ENCODE data around the gene ABCB10.

The ABCB10 gene

DNA sequence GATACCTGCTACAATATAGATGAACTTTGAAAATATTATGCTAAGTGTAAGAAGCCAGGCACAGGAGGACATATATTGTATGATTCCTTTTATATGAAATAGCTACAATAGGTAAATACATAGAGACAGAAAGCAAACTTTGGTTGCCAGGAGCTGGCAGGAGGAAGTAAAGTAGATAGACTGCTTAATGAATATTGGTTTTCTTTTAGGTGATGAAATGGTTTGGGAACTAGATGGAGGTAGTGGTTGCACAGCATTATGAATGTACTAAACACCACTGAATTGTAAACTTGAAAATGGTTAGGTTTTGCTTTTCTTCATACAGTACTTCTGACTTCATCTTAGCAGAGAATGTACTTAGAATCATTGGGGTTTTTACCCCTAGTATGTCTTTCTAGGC, 21.5 kb downstream of the ABCB10 start:
- peaks cover 18 to 73% (median 35%) of the 10 kb centered on the region in 4 experiments for H3K36me3 ChIP-seq (ENCODE audit: control insufficient read depth in 4 of 4, insufficient read depth in 4 of 4, low read length in 3 of 4)
- H3K27ac ChIP-seq (ENCODE audit: insufficient read depth in 1 of 2, low read depth in 1 of 2, low read length in 2 of 2, poor library complexity in 1 of 2, severe bottlenecking in 2 of 2) = no peak overlapping the region
- DNase-seq = no peak
- peaks cover 0 to 5% (median 0%) of the 10 kb centered on the region in 4 experiments for H3K4me1 ChIP-seq (ENCODE audit: control extremely low read depth in 1 of 4, control insufficient read depth in 4 of 4, insufficient read depth in 4 of 4, low read length in 3 of 4)
- no peak overlapping the region for H3K4me3 ChIP-seq (ENCODE audit: control insufficient read depth in 1 of 7, extremely low read depth in 1 of 7, insufficient read depth in 4 of 7, low read depth in 2 of 7, low read length in 6 of 7)
- CTCF ChIA-PET = interaction anchor here (0.6 to 1.0 kb wide), 2 partner anchors 10 to 18 kb away, joined by 3 read pairs; no protein-coding TSS in a partner anchor
- no peaks in the 10 kb centered on the region for H3K27me3 ChIP-seq (replicated peaks in 2 of 5; ENCODE audit: control insufficient read depth in 4 of 5, insufficient read depth in 5 of 5, low read length in 4 of 5)
- H3K9me3 ChIP-seq (ENCODE audit: control extremely low read depth in 1 of 5, control insufficient read depth in 4 of 5, insufficient read depth in 2 of 5, low read depth in 1 of 5, low read length in 4 of 5) = no peaks in the 10 kb centered on the region
- POLR2A ChIA-PET = no interaction called here

- no peak for DNase-seq
- CTCF ChIA-PET = interaction anchor here (1.4 kb wide), 1 partner anchor 9 kb away, joined by 7 read pairs; no protein-coding TSS in a partner anchor
- H3K9me3 ChIP-seq (ENCODE audit: control extremely low read depth in 1 of 5, control insufficient read depth in 4 of 5, insufficient read depth in 2 of 5, low read depth in 1 of 5, low read length in 4 of 5) = no peaks in the 10 kb centered on the region
- H3K27ac ChIP-seq (ENCODE audit: insufficient read depth in 1 of 2, low read depth in 1 of 2, low read length in 2 of 2, poor library complexity in 1 of 2, severe bottlenecking in 2 of 2) = no peak overlapping the region
- peaks cover 17 to 76% (median 40%) of the 10 kb centered on the region in 4 experiments for H3K36me3 ChIP-seq (ENCODE audit: control insufficient read depth in 4 of 4, insufficient read depth in 4 of 4, low read length in 3 of 4)
- no peaks in the 10 kb centered on the region for H3K27me3 ChIP-seq (replicated peaks in 2 of 5; ENCODE audit: control insufficient read depth in 4 of 5, insufficient read depth in 5 of 5, low read length in 4 of 5)
- H3K4me1 ChIP-seq (ENCODE audit: control extremely low read depth in 1 of 4, control insufficient read depth in 4 of 4, insufficient read depth in 4 of 4, low read length in 3 of 4) = peaks cover 0 to 5% (median 0%) of the 10 kb centered on the region in 4 experiments
- POLR2A ChIA-PET = interaction anchor here (0.7 kb wide), 1 partner anchor 20 kb away, joined by 3 read pairs; no protein-coding TSS in a partner anchor
- H3K4me3 ChIP-seq (ENCODE audit: control insufficient read depth in 1 of 7, extremely low read depth in 1 of 7, insufficient read depth in 4 of 7, low read depth in 2 of 7, low read length in 6 of 7) = no peak overlapping the region
These were observed 23.3 kb downstream of the ABCB10 start for GRCh38 chr1:229535230-229535629.

DNA sequence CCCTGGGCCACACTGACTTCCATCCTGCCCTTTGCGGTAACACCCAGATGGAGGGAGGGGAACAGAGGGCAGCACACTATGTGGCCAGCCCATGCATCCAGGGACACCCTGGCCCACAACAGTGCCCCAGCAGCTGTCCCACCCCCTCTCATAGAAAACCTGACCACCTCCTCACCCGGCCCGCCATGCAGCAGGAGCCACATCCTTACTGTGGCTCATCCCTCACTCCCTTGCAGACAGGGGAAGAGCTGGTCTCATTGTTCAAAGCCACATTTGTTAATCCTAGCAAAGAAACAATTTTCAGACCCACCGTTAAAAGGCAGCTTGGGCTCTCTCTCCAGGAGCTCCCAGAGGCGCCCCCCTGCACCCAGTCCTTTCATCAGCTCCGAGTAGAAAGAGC, 27.2 kb downstream of the ABCB10 start:
- DNase-seq = no peak
- Histone ChIP-seq H3K27ac (ENCODE audit: insufficient read depth in 1 of 2, low read depth in 1 of 2, low read length in 2 of 2, poor library complexity in 1 of 2, severe bottlenecking in 2 of 2) (no peak overlapping the region), H3K27me3 (replicated peaks in 2 of 5; ENCODE audit: control insufficient read depth in 4 of 5, insufficient read depth in 5 of 5, low read length in 4 of 5) (no peaks in the 10 kb centered on the region), H3K36me3 (ENCODE audit: control insufficient read depth in 4 of 4, insufficient read depth in 4 of 4, low read length in 3 of 4) (peaks cover 13 to 72% (median 42%) of the 10 kb centered on the region in 4 experiments), H3K4me3 (ENCODE audit: control insufficient read depth in 1 of 7, extremely low read depth in 1 of 7, insufficient read depth in 4 of 7, low read depth in 2 of 7, low read length in 6 of 7) (no peak overlapping the region), H3K9me3 (ENCODE audit: control extremely low read depth in 1 of 5, control insufficient read depth in 4 of 5, insufficient read depth in 2 of 5, low read depth in 1 of 5, low read length in 4 of 5) (no peaks in the 10 kb centered on the region), H3K4me1 (ENCODE audit: control extremely low read depth in 1 of 4, control insufficient read depth in 4 of 4, insufficient read depth in 4 of 4, low read length in 3 of 4) (no peaks in the 10 kb centered on the region)
- POLR2A ChIA-PET = no interaction called here
- CTCF ChIA-PET = interaction anchor here (0.6 to 1.6 kb wide), 2 partner anchors 16 to 18 kb away, joined by 3 to 8 read pairs; no protein-coding TSS in a partner anchor
- WGBS (ENCODE audit: insufficient coverage) = 96% methylated on average over 4 of the region's 6 CpGs

DNA sequence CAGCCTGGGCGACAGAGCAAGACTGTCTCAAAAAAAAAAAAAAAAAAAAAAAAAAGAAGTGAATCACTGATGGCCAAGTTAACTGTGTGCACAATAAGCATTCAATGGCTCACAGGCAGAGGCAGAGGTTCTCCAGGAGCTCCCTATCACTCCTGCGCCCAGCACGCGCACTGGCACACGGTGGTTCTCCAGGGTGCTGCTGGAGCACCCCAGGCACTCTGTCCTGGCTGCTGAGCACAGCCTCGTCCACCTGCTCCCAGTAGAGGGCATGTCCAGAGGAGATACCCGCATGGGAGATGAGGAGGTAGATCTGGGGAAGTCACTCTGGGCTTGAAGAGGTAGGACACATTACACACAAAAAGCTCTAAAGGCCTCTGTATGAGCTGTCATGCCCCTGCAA, 28.9 kb downstream of the ABCB10 start:
- 100% methylated on average over 3 of the region's 7 CpGs for WGBS (ENCODE audit: insufficient coverage)
- ChIA-PET CTCF (interaction anchor here (1.2 to 1.6 kb wide), 3 partner anchors 10 to 48 kb away, joined by 3 to 8 read pairs (median 3); no protein-coding TSS in a partner anchor), POLR2A (no interaction called here)
- no peak overlapping the region for H3K27ac ChIP-seq (ENCODE audit: insufficient read depth in 1 of 2, low read depth in 1 of 2, low read length in 2 of 2, poor library complexity in 1 of 2, severe bottlenecking in 2 of 2)
- no peaks in the 10 kb centered on the region for H3K4me1 ChIP-seq (ENCODE audit: control extremely low read depth in 1 of 4, control insufficient read depth in 4 of 4, insufficient read depth in 4 of 4, low read length in 3 of 4)
- DNase-seq = no peak
- no peak overlapping the region for H3K4me3 ChIP-seq (ENCODE audit: control insufficient read depth in 1 of 7, extremely low read depth in 1 of 7, insufficient read depth in 4 of 7, low read depth in 2 of 7, low read length in 6 of 7)
- H3K36me3 ChIP-seq (ENCODE audit: control insufficient read depth in 4 of 4, insufficient read depth in 4 of 4, low read length in 3 of 4) = peaks cover 18 to 72% (median 44%) of the 10 kb centered on the region in 4 experiments
- no peaks in the 10 kb centered on the region for H3K9me3 ChIP-seq (ENCODE audit: control extremely low read depth in 1 of 5, control insufficient read depth in 4 of 5, insufficient read depth in 2 of 5, low read depth in 1 of 5, low read length in 4 of 5)
- no peaks in the 10 kb centered on the region for H3K27me3 ChIP-seq (replicated peaks in 2 of 5; ENCODE audit: control insufficient read depth in 4 of 5, insufficient read depth in 5 of 5, low read length in 4 of 5)

DNA sequence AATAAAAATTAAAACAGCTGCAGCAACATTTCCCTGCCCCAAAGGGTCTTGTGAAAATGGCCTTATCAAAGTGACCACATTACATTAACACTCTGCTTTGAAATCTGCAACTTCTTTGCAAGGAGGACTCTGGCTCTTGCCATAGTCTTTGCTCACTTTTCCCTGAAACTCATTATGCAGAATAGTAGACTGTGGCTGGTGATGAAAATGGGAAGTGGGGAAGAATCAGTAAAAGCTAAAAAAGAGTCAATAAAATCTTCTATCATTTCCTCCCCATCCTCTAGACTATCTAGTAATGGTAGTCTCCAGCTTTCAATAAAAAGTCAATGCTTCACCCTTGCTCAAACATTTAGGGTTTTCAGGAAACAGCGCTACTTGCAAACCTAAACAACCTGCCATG, 31.8 kb downstream of the ABCB10 start:
- CTCF ChIA-PET = interaction anchor here (1.1 to 2.0 kb wide), 3 partner anchors 9 to 11 kb away, joined by 3 to 10 read pairs (median 7); no protein-coding TSS in a partner anchor

DNA sequence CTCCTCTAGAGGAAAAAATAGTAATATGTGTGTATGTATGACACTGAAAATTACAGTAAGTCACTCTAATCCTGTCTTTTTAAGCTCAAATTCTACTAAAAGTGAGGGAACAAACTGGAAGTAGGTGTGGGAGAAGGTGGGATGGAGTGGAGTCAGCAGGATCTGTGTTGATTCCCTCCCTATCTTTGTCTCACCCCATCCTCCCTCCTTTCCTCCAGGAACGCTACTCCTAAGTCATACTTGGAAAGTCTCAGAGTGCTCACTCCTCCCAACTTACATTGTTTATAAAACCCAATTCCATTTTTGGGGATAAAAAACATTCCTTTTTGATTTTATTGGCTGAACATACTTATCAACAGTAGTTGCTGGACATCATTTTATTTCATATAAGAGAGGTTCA, 35.5 kb downstream of the ABCB10 start:
- H3K27me3 ChIP-seq (replicated peaks in 2 of 5; ENCODE audit: control insufficient read depth in 4 of 5, insufficient read depth in 5 of 5, low read length in 4 of 5) = no peaks in the 10 kb centered on the region
- no peak for DNase-seq
- H3K27ac ChIP-seq (ENCODE audit: insufficient read depth in 1 of 2, low read depth in 1 of 2, low read length in 2 of 2, poor library complexity in 1 of 2, severe bottlenecking in 2 of 2) = no peak overlapping the region
- peaks cover 22 to 58% (median 43%) of the 10 kb centered on the region in 4 experiments for H3K36me3 ChIP-seq (ENCODE audit: control insufficient read depth in 4 of 4, insufficient read depth in 4 of 4, low read length in 3 of 4)
- CTCF ChIA-PET = no interaction called here
- POLR2A ChIA-PET = no interaction called here
- WGBS (ENCODE audit: insufficient coverage) = 100% methylated on average over 1 of the region's 1 CpG
- no peaks in the 10 kb centered on the region for H3K4me1 ChIP-seq (ENCODE audit: control extremely low read depth in 1 of 4, control insufficient read depth in 4 of 4, insufficient read depth in 4 of 4, low read length in 3 of 4)
- H3K4me3 ChIP-seq (ENCODE audit: control insufficient read depth in 1 of 7, extremely low read depth in 1 of 7, insufficient read depth in 4 of 7, low read depth in 2 of 7, low read length in 6 of 7) = no peak overlapping the region
- no peaks in the 10 kb centered on the region for H3K9me3 ChIP-seq (ENCODE audit: control extremely low read depth in 1 of 5, control insufficient read depth in 4 of 5, insufficient read depth in 2 of 5, low read depth in 1 of 5, low read length in 4 of 5)

More for the DNA sequence above, 31.8 kb downstream of the ABCB10 start:
- no peak overlapping the region for H3K4me3 ChIP-seq (ENCODE audit: control insufficient read depth in 1 of 7, extremely low read depth in 1 of 7, insufficient read depth in 4 of 7, low read depth in 2 of 7, low read length in 6 of 7)
- H3K36me3 ChIP-seq (ENCODE audit: control insufficient read depth in 4 of 4, insufficient read depth in 4 of 4, low read length in 3 of 4) = peaks cover 20 to 75% (median 57%) of the 10 kb centered on the region in 4 experiments
- no peaks in the 10 kb centered on the region for H3K27me3 ChIP-seq (replicated peaks in 2 of 5; ENCODE audit: control insufficient read depth in 4 of 5, insufficient read depth in 5 of 5, low read length in 4 of 5)
- DNase-seq = no peak
- no peak overlapping the region for H3K27ac ChIP-seq (ENCODE audit: insufficient read depth in 1 of 2, low read depth in 1 of 2, low read length in 2 of 2, poor library complexity in 1 of 2, severe bottlenecking in 2 of 2)
- H3K4me1 ChIP-seq (ENCODE audit: control extremely low read depth in 1 of 4, control insufficient read depth in 4 of 4, insufficient read depth in 4 of 4, low read length in 3 of 4) = no peaks in the 10 kb centered on the region
- no peaks in the 10 kb centered on the region for H3K9me3 ChIP-seq (ENCODE audit: control extremely low read depth in 1 of 5, control insufficient read depth in 4 of 5, insufficient read depth in 2 of 5, low read depth in 1 of 5, low read length in 4 of 5)
- POLR2A ChIA-PET = interaction anchor here (0.6 kb wide), 1 partner anchor 18 kb away, joined by 4 read pairs; no protein-coding TSS in a partner anchor
- 100% methylated on average over 1 of the region's 1 CpG for WGBS (ENCODE audit: insufficient coverage)

- 69% methylated on average over 5 of the region's 8 CpGs for whole genome bisulfite sequencing (ENCODE audit: insufficient coverage)
- CTCF ChIA-PET = interaction anchor here (0.9 to 2.4 kb wide), 8 partner anchors 10 to 840 kb away, joined by 3 to 10 read pairs (median 6); no protein-coding TSS in a partner anchor
- H3K27ac ChIP-seq (ENCODE audit: insufficient read depth in 1 of 2, low read depth in 1 of 2, low read length in 2 of 2, poor library complexity in 1 of 2, severe bottlenecking in 2 of 2) = no peak overlapping the region
These were observed 43.8 kb downstream of the ABCB10 start for GRCh38 chr1:229514578-229515275.

More at GRCh38 chr1:229514578-229515275, 43.8 kb downstream of the ABCB10 start:
- Histone ChIP-seq H3K36me3 (ENCODE audit: control insufficient read depth in 4 of 4, insufficient read depth in 4 of 4, low read length in 3 of 4) (peaks cover 0 to 14% (median 6%) of the 10 kb centered on the region in 4 experiments), H3K27me3 (replicated peaks in 2 of 5; ENCODE audit: control insufficient read depth in 4 of 5, insufficient read depth in 5 of 5, low read length in 4 of 5) (no peaks in the 10 kb centered on the region), H3K9me3 (ENCODE audit: control extremely low read depth in 1 of 5, control insufficient read depth in 4 of 5, insufficient read depth in 2 of 5, low read depth in 1 of 5, low read length in 4 of 5) (no peaks in the 10 kb centered on the region), H3K4me1 (ENCODE audit: control extremely low read depth in 1 of 4, control insufficient read depth in 4 of 4, insufficient read depth in 4 of 4, low read length in 3 of 4) (no peaks in the 10 kb centered on the region), H3K4me3 (ENCODE audit: control insufficient read depth in 1 of 7, extremely low read depth in 1 of 7, insufficient read depth in 4 of 7, low read depth in 2 of 7, low read length in 6 of 7) (no peak overlapping the region)
- POLR2A ChIA-PET = interaction anchor here (0.6 to 0.8 kb wide), 2 partner anchors 20 to 1122 kb away, joined by 3 read pairs; no protein-coding TSS in a partner anchor
- DNase-seq = peak; percentile 60 to 81 (median 79)

Measured in common myeloid progenitor, CD34-positive (primary cell).